ENCODE results near the gene EXOG.

EXOG gene

DNA sequence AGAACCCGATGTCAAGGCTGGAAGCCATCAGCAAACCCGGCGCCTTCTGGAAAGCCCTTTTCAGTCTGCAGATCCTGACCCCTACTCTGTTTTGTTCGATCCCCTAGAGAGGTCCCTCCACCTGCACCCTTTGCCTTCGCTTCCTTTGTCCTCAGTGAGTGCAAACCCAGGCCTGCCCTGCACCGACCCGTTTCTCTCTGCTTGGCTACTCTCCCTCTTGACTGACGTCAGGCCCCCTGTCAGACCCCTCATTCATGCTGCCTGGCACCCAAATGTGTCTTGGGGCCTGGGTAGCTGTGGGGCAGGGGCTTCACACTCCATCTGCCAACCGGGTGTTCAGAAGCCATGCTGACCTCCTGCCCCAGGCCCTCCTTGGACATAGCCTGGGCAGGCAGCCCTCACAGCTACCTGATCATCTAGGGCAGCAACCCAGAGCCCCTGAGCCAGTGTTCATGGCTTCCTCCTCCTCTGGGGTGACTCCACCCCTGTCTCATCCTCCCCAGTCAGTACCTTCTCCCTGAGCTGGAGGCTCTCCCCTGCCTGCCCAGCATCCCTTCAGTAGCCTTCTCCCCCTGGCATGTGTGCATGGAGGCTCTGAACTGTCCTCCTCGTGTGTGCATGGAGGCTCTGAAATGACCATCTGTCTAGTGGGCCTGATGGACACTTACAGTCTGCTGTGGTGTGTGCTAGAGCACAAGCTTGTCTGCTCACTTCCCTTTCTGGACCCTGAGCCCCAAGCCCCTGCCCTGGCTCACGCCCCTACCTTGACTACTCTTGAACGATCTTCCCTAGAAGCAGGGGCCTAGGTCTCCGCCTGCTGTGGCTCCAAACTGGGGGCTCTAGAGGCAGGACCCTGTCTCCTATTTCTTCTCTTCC is 69.4 kb downstream of the EXOG start:
- peak; percentile 36 for DNase-seq

DNA sequence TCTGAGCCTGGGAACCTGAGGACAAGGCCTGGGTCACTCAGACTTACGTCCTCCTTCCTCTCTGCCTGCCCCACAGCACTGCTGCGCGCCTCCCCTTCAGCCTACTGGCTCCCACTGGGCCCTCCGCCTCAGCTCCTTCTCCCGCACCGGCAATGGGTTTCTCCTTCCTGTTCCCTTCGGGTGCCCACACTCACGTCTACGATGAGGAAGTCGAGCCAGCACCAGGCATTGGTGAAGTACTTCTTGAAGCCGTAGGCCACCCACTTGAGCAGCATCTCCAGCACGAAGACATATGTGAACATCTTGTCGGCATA is 70.0 kb downstream of the EXOG start:
- DNase-seq: peak; percentile 31

GRCh38 chr3:38566794-38567193 is 70.7 kb downstream of the EXOG start:
- DNase-seq: peak; percentile 11

DNA sequence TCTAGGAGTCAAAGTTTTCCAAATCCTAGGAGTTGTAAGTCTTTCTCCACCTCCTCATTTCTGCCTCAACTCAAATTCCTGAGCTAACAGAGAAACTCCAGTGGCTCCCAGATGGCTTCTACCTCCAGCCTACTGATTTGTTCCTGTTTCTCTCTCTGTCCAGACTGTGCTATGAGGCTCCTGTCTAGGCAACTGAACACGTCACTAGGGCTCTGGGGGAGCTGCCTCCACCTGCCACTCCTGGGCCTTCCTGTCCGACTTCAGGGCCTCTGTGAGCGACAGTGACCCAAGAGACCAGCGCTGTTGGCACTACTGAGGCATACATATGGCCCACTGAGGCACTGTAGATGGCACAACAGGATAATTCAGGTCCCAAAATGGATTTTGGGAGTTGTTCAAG is 71.4 kb downstream of the EXOG start:
- peak; percentile 34 for DNase-seq

DNA sequence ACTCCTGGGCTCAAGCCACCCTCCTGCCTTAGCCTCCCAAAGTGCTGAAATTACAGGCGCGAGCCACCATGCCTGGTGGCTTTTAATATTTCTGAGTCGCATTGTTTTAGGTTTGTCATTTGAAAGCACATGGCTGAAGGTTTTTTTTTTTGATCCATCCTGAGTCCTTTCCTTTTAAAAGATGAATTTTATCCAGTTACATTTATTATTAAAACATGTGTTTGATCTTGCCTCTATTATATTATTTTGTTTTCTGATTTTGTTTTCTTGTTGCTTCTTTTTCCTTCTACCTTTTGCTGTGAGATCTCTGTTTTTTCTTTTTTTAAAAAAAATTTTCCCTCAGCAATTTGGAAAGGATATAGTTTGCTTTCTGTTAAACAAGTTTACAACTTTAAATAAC is 77.0 kb downstream of the EXOG start:
- peak; percentile 21 for DNase-seq

DNA sequence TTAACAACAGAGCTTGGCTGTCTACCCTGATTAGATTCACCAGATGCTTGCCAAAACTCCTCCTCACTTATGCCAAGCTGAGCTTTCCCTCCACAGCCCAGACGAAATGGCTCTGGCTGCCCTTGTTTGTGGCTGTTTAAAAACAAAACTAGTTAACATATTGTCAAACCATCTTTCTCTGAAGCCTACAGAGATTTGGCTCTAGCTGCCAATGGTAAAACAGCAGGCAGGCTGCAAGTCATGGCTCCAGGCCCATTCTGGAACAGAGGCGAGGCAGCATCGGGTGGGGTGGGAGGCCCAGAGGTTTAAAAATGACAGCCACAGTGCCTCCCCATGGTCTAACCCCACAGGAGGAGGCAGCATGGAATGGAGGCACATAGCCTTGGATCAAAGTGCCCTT is 77.4 kb downstream of the EXOG start:
- DNase-seq: peak; percentile 24

DNA sequence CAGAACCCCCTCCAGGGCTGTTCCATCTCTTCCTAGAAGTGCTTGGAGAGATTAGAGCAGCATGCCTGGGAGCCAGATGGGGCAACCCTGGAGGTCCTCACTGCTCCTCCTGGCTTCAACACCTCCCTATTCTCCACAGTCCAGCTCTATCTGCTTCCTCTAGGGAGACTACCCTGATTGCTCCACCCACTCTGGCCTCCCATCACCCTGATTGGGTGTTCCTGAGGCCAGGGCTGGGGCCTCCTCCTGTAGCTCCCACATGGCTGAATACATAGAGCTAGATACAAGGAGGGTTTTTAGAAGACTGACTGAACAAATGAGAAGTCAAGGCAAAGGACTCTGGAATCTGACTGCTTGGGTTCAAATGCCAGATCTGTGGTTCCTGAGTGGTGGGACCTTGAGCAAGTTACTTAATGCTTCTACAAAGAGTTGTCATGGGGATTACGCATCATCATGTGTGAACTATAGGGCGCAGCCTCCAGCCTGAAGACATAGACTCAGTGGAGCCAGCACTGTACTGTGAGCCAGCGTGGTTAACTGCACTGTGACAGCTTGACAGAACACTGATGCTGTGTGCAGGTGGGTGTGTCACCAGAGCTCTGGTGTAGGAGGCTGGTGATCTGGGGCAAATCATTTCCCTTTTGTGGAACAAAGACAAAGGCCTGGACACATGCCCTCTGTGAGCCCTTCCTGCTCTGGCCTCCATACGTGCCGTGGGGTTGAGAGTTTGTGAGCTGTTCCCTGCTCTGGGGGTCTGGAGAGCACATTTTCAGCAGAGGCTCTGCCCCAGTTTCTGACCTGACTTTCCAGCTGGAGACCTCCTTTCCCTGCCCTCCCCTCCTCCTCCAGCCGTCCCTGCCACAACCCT is 78.5 kb downstream of the EXOG start:
- DNase-seq: peak; percentile 16

- peak; percentile 10 for DNase-seq
Observed at GRCh38 chr3:38575279-38575843, 79.2 kb downstream of the EXOG start.
